GM06990 (cell line): ENCODE measurements around the gene SEC31B.

Experiments
- DNase-seq: peaks from one replicate; pipeline ENCODE4 v3.0.0-alpha.2; 2011; ENCODE audit not compliant: insufficient read length; ENCODE audit errors: extremely low read depth
- H3K27me3 ChIP-seq: replicated peaks from 2 replicates; pipeline ENCODE4 v1.6.0; 2011; ENCODE audit warnings: low read length; ENCODE audit not compliant: control insufficient read depth, insufficient read depth
- H3K36me3 ChIP-seq: 2 replicates; pipeline ENCODE4 v1.5.1; 2011; ENCODE audit warnings: low read length; ENCODE audit not compliant: control insufficient read depth, insufficient read depth
- H3K4me3 ChIP-seq: replicated peaks from 2 replicates; pipeline ENCODE4 v1.5.1; 2011; ENCODE audit warnings: low read depth, mild to moderate bottlenecking, control low read depth, low read length
- CTCF ChIP-seq: IDR thresholded peaks from 2 replicates; pipeline ENCODE4 v1.5.1; 2011; ENCODE audit warnings: low read length, control low read depth, mild to moderate bottlenecking, inconsistent platforms; ENCODE audit not compliant: insufficient read depth, poor library complexity, severe bottlenecking

The SEC31B gene

GRCh38 chr10:100483876-100484666 is 35.6 kb downstream of the SEC31B start:
- DNase-seq, result no peak
- Histone ChIP-seq H3K4me3 (no peak overlapping the region), H3K36me3 (peaks cover 8% of the 10 kb centered on the region), H3K27me3 (0 out of 2 replicates have a peak, but pooled peaks cover 2% of the 10 kb centered on the region)
- TF ChIP-seq CTCF, result no peak

- no peak for TF ChIP-seq CTCF
- Histone ChIP-seq H3K4me3 (no peak overlapping the region), H3K27me3 (0 out of 2 replicates have a peak, but pooled peaks cover 2% of the 10 kb centered on the region), H3K36me3 (peaks cover 4% of the 10 kb centered on the region; the same call in 1 of the 2 replicates)
- no peak for DNase-seq
Observed at GRCh38 chr10:100482834-100483185, 36.9 kb downstream of the SEC31B start.

- Histone ChIP-seq H3K4me3 (peak overlapping the region; percentile 49), H3K27me3 (0 out of 2 replicates have a peak, but pooled peaks cover 2% of the 10 kb centered on the region)
- peak; percentile 62 for DNase-seq
Observed at GRCh38 chr10:100482181-100482833, 37.4 kb downstream of the SEC31B start.

GRCh38 chr10:100481462-100482081 is 38.1 kb downstream of the SEC31B start:
- peak; percentile 65 for DNase-seq
- Histone ChIP-seq H3K27me3 (0 out of 2 replicates have a peak, but pooled peaks cover 2% of the 10 kb centered on the region), H3K4me3 (peak overlapping the region; percentile 49), H3K36me3 (no peaks in the 10 kb centered on the region; the same call in 1 of the 2 replicates)
- no peak for TF ChIP-seq CTCF

More at GRCh38 chr10:100482181-100482833, 37.4 kb downstream of the SEC31B start:
- H3K36me3 ChIP-seq, result no peaks in the 10 kb centered on the region; the same call in 1 of the 2 replicates
- peak; percentile 90 for TF ChIP-seq CTCF

- no peak overlapping the region for H3K4me3 ChIP-seq
- no peak for DNase-seq
- TF ChIP-seq CTCF, result no peak
- 0 out of 2 replicates have a peak, but pooled peaks cover 2% of the 10 kb centered on the region for H3K27me3 ChIP-seq
- no peaks in the 10 kb centered on the region for H3K36me3 ChIP-seq
Observed at GRCh38 chr10:100480002-100480401, 39.7 kb downstream of the SEC31B start.
